Mucosa of descending colon (tissue), 3 donors: ENCODE results near the gene ANKS1B. TPM values are rescaled to one million over a fixed set of nuclear protein-coding genes. Genes with fewer than 3 reads are reported as not detected.

Source experiments
- ATAC-seq: fragments of 200-7000 bp; cut with Tn5 transposase; one replicate; pipeline ENCODE4 v1.9.1; 2020; ENCODE audit warnings: mild to moderate bottlenecking, moderate library complexity
- DNase-seq, 3 donors: peaks; one replicate each; pipeline ENCODE4 v3.0.0-alpha.2; 2020
- H3K36me3 ChIP-seq: fragments of 200-600 bp; one replicate; pipeline ENCODE4 v1.8.0; 2021; ENCODE audit warnings: low read depth, mild to moderate bottlenecking
- H3K4me1 ChIP-seq: fragments of 200-600 bp; one replicate; pipeline ENCODE4 v1.8.0; 2021; ENCODE audit warnings: low read depth, mild to moderate bottlenecking
- H3K4me3 ChIP-seq: fragments of 200-600 bp; one replicate; pipeline ENCODE4 v1.8.0; 2021; ENCODE audit warnings: mild to moderate bottlenecking
- H3K9me3 ChIP-seq: fragments of 200-600 bp; one replicate; pipeline ENCODE4 v1.8.0; 2021; ENCODE audit warnings: mild to moderate bottlenecking
- intact Hi-C, 2 donors: fragments of 100-400 bp; cut with DNase I in 1 of 2; cut with micrococcal nuclease in 1 of 2; formaldehyde crosslinking; loops; one replicate each; pipeline versions ENCODE4 v1.11.0 to v1.11.1; 2022; cut with DNase I, micrococcal nuclease
- total RNA-seq, 3 donors: library from RNA; stranded (reverse); fragmentation: NEBNext Ultra II Directional in 2 of 3; extraction: Animal tissue kit (Norgen Biotek cat#: 25700) in 2 of 3; gene quantifications; one replicate each; pipeline versions ENCODE4 v1.2.1 to v1.2.4, GENCODE V29; 2021 to 2023
- TF ChIP-seq, protein P1 (sequence below): fragments of 200-600 bp; IDR thresholded peaks from one replicate; pipeline ENCODE4 v1.8.0; 2022; ENCODE audit warnings: antibody characterized with exemption, mild to moderate bottlenecking
- donor health status: DM: no; HTN: no; CAD: no; lungs with moderate emphysema.
- donor health status: DM: no; HTN: no; CAD: no.
- donor health status: DM: no; HTN: yes; CAD: no.

The ANKS1B gene
- total RNA-seq, 3 donors from 2014 or later: 1.1 to 22.2 (median 2.3) TPM

DNA sequence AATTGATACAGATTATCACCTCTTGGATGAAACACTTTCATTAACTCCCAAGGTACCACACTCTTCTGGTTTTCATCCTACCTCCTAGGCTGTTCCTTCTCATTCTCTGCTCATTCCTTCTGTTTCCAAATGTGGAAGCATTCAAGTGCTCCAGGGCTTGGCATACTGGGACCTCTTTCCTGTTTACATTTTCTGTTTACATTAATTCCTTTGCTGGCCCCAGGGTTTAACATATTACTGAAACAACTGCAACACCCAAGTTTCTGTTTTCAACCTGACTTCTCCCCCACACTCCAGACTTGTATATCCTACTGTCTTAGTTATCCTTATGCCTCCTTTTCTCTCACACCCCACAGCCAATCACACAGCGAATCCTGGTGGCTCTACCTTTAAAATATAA lies 723.5 kb downstream of the ANKS1B start:
- H3K4me1 ChIP-seq: no peaks in the 10 kb centered on the region
- intact Hi-C loops: no loop called here
- DNase-seq: no peak
- H3K36me3 ChIP-seq: no peaks in the 10 kb centered on the region
- peaks cover 12% of the 10 kb centered on the region for H3K9me3 ChIP-seq
- ATAC-seq: no peak
- TF ChIP-seq, protein P1, sequence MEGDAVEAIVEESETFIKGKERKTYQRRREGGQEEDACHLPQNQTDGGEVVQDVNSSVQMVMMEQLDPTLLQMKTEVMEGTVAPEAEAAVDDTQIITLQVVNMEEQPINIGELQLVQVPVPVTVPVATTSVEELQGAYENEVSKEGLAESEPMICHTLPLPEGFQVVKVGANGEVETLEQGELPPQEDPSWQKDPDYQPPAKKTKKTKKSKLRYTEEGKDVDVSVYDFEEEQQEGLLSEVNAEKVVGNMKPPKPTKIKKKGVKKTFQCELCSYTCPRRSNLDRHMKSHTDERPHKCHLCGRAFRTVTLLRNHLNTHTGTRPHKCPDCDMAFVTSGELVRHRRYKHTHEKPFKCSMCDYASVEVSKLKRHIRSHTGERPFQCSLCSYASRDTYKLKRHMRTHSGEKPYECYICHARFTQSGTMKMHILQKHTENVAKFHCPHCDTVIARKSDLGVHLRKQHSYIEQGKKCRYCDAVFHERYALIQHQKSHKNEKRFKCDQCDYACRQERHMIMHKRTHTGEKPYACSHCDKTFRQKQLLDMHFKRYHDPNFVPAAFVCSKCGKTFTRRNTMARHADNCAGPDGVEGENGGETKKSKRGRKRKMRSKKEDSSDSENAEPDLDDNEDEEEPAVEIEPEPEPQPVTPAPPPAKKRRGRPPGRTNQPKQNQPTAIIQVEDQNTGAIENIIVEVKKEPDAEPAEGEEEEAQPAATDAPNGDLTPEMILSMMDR: no peak
- H3K4me3 ChIP-seq: no peak overlapping the region

DNA sequence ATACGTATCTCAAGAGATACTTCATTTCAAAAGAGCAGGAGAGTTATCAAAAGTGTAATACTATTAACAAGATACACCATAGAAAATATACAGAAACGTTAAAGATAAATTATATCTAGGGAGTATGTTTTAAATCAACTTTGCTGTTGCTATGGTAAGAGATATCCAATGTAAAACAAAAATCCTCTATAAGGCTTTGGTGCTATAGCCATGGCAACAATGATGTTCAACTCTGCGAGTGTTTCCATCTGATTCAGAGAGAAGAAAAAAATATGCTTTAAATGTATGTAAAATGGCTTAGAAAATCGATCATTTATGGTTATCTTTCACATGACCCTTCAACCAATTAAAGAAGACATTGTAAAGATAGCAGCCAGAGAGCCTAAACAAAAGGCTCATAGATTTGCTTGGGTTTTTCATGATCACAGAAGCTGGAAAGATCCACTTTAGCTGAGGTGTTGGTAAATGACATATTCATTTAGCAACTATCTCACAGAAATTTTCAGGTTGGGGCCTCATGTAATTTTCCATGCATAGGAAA lies 724.2 kb downstream of the ANKS1B start:
- no peak for ATAC-seq
- Histone ChIP-seq H3K36me3 (no peaks in the 10 kb centered on the region), H3K4me3 (no peak overlapping the region), H3K4me1 (no peaks in the 10 kb centered on the region), H3K9me3 (peaks cover 10% of the 10 kb centered on the region)
- TF ChIP-seq, protein P1: no peak
- intact Hi-C loops: no loop called here
- no peak for DNase-seq

DNA sequence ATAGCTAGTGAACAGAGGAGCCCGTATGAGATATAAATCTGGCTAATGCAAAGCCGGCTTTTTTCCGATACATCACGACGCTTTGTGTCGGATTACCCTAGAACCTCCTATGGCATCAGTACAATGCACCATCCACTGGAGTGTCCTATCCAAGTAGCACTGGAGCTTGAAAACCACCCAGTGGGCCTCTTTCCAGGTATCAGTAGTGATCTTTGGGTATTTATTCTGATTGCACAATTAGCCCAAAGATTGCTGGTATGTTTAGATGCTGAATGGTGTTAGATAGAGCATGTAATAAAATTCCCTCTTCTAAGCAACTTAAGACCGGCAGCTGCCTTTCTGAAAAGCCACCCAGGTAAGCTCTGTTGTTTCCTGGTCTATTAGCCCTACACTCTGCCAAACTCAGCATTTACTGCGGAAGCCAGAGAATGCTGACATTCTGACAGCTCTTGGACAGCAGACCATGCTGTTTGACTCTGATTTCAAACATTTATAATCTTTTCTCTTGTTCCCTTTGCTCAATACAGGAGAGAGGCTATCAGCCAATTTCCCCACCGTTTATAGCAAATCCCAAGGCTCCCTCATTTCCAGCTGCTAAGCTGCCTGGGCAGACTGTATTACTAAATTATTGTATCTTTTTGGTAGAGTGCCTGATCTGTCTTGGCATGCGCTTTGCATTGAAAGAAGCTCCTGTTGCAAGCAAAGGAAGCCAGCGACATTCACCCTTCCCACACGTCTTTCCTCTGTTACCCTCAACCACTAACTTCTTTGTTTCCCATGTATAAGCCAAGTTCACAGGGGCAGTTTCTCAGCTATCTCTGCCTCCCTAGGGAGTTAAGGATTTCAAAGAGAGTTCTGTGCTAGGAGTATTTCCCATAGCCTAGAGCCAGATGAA lies 725.4 kb downstream of the ANKS1B start:
- intact Hi-C loops: no loop called here
- TF ChIP-seq, protein P1: no peak
- Histone ChIP-seq H3K4me3 (no peak overlapping the region), H3K9me3 (peaks cover 3% of the 10 kb centered on the region), H3K36me3 (no peaks in the 10 kb centered on the region), H3K4me1 (no peaks in the 10 kb centered on the region)
- no peak for ATAC-seq
- no peak for DNase-seq

DNA sequence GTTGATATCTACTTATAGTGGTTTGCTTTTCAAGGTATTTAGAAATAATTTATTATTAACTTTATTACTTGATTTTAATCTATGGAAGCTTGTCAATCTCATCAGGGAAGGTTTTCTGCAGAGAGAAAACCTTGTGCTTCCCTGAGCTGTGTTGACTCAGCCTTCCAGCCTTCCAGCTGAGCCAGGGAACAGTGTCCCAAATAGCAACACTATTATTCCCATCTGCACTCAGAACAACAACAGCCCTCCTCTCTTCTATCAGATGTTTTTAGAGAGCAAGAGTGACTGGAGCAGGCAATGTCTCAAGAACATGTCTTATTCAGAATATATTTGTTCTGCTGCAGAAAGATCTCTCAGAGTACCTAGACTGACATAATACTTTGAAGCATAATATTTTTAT lies 727.1 kb downstream of the ANKS1B start:
- intact Hi-C loops: no loop called here
- H3K4me1 ChIP-seq: no peaks in the 10 kb centered on the region
- no peak overlapping the region for H3K4me3 ChIP-seq
- ATAC-seq (no peak), DNase-seq (no peak)
- TF ChIP-seq, protein P1: no peak
- H3K36me3 ChIP-seq: no peaks in the 10 kb centered on the region
- peaks cover 3% of the 10 kb centered on the region for H3K9me3 ChIP-seq

DNA sequence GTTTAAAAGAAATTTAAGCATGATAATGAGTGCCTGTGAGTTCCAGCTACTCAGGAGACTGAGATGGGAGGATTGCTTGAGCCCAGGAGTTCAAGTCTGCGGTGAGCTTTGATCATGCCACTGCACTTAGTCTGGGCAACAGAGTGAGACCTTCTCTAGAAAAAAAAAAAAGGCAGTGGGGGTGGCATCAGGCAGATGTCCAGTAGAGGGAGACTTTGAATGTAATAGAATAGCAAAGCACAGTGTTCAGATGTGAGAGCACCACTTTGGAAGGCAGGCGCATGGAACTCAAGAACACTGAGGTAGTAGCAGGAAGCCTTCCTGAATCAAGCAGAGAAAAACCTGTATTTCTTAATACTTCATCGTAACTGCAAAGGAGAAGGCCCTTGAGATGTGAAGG lies 731.7 kb downstream of the ANKS1B start:
- H3K9me3 ChIP-seq: peaks cover 3% of the 10 kb centered on the region
- no peak for DNase-seq
- no peak for ATAC-seq
- TF ChIP-seq, protein P1: no peak
- H3K4me1 ChIP-seq: no peaks in the 10 kb centered on the region
- no peaks in the 10 kb centered on the region for H3K36me3 ChIP-seq
- intact Hi-C loops: no loop called here
- H3K4me3 ChIP-seq: no peak overlapping the region
